Osteoblast (primary cell): ENCODE data around the gene NOS1AP. TPM values are rescaled to one million over a fixed set of nuclear protein-coding genes. Genes with fewer than 3 reads are reported as not detected.

Source experiments
- DNase-seq: peaks from one replicate; pipeline ENCODE4 v3.0.0; 2011; ENCODE audit warnings: low spot score, mixed read lengths; ENCODE audit not compliant: insufficient read length; ENCODE audit errors: missing footprints
- H2AFZ ChIP-seq: 2 replicates; pipeline ENCODE4 v1.6.0; 2011; ENCODE audit warnings: mild to moderate bottlenecking, low read length
- H3K27ac ChIP-seq: 2 replicates; pipeline ENCODE4 v1.5.1; 2011; ENCODE audit warnings: mild to moderate bottlenecking, low read depth, low read length, moderate library complexity
- H3K27me3 ChIP-seq: 2 replicates; pipeline ENCODE4 v1.6.0; 2012; ENCODE audit warnings: mild to moderate bottlenecking, control low read depth, inconsistent platforms, low read length, moderate library complexity; ENCODE audit not compliant: insufficient read depth
- H3K36me3 ChIP-seq: 2 replicates; pipeline ENCODE4 v1.5.1; 2011; ENCODE audit warnings: mild to moderate bottlenecking, low read length, control low read depth, moderate library complexity; ENCODE audit not compliant: insufficient read depth
- H3K4me1 ChIP-seq: 2 replicates; pipeline ENCODE4 v1.5.1; 2011; ENCODE audit warnings: mild to moderate bottlenecking, low read length, control low read depth, moderate library complexity; ENCODE audit not compliant: insufficient read depth
- H3K4me2 ChIP-seq: 2 replicates; pipeline ENCODE4 v1.6.0; 2011; ENCODE audit warnings: mild to moderate bottlenecking, low read length; ENCODE audit not compliant: insufficient read depth
- H3K4me3 ChIP-seq: fragments of 200-600 bp; sonication (generic); 3 replicates; pipeline ENCODE4 v1.5.1; 2012; ENCODE audit warnings: mild to moderate bottlenecking, low read length, inconsistent platforms; ENCODE audit not compliant: insufficient read depth
- H3K79me2 ChIP-seq: 2 replicates; pipeline ENCODE4 v1.6.0; 2012; ENCODE audit warnings: mild to moderate bottlenecking, low read length, control low read depth, inconsistent platforms; ENCODE audit not compliant: insufficient read depth
- H3K9me3 ChIP-seq: 2 replicates; pipeline ENCODE4 v1.5.1; 2011; ENCODE audit warnings: low read depth, low read length, control low read depth
- H4K20me1 ChIP-seq: 2 replicates; pipeline ENCODE4 v1.6.0; 2012; ENCODE audit warnings: mild to moderate bottlenecking, low read length, control low read depth; ENCODE audit not compliant: insufficient read depth
- total RNA-seq: library from RNA; depleted of rRNA; stranded (reverse); fragments of >200 nt; gene quantifications from 2 replicates; pipeline ENCODE4 v1.2.3, GENCODE V29; 2012
- TF ChIP-seq, protein P1 (sequence below): IDR thresholded peaks from 2 replicates; pipeline ENCODE4 v1.5.1; 2011; ENCODE audit warnings: mild to moderate bottlenecking, low read depth, low read length, moderate library complexity; ENCODE audit errors: extremely low read depth

NOS1AP gene
- total RNA-seq, 1 donor = not detected

DNA sequence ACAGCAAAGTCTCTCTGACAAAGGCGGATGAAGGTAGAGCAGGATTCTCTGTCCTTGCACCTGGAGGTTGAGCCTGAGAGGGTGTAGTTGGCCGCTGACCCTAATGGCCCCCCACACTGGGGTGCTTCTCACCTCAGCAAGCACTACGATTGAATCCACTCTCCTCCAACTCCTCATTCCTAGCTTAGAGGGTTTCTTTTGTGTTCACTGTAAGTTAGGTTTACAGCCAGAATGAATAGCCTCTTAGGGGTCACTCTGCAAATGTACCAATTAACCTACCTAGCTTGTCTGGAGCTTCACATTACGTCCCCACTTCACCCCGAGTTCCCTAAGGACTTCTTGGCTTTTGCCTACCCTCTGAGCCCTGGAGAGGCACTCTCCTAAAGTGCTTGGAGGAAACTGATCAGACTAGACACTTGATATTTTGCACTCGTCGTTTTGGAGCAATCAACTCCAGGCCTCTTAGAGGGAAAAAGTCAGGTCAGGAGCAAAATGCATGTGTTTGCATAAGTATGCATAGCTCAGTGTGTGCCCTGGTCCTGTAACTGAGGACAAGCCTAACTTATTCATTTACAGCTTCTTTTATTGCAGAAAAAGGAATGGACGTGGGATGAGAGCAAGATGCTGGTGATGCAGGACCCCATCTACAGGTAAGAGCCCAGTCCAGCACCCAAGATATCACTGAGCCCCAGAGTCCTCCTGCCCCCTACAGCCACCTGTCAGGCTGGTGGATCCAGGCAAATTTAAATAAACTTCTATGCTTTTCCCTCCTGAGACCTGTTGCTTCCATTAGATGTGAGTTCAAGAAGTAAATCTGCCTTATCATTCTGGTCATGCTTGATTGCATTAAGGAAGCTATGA, 230.8 kb downstream of the NOS1AP start:
- DNase-seq = no peak
- no peak overlapping the region for H3K27ac ChIP-seq
- H3K79me2 ChIP-seq = no peaks in the 10 kb centered on the region
- no peaks in the 10 kb centered on the region for H3K9me3 ChIP-seq
- H2AFZ ChIP-seq = no peak overlapping the region
- no peaks in the 10 kb centered on the region for H3K36me3 ChIP-seq
- H3K27me3 ChIP-seq = peaks cover 8% of the 10 kb centered on the region
- peaks cover 5% of the 10 kb centered on the region for H3K4me1 ChIP-seq
- TF ChIP-seq, protein P1, sequence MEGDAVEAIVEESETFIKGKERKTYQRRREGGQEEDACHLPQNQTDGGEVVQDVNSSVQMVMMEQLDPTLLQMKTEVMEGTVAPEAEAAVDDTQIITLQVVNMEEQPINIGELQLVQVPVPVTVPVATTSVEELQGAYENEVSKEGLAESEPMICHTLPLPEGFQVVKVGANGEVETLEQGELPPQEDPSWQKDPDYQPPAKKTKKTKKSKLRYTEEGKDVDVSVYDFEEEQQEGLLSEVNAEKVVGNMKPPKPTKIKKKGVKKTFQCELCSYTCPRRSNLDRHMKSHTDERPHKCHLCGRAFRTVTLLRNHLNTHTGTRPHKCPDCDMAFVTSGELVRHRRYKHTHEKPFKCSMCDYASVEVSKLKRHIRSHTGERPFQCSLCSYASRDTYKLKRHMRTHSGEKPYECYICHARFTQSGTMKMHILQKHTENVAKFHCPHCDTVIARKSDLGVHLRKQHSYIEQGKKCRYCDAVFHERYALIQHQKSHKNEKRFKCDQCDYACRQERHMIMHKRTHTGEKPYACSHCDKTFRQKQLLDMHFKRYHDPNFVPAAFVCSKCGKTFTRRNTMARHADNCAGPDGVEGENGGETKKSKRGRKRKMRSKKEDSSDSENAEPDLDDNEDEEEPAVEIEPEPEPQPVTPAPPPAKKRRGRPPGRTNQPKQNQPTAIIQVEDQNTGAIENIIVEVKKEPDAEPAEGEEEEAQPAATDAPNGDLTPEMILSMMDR = no peak
- no peak overlapping the region for H3K4me2 ChIP-seq
- H4K20me1 ChIP-seq = no peaks in the 10 kb centered on the region
- H3K4me3 ChIP-seq = no peak overlapping the region

DNA sequence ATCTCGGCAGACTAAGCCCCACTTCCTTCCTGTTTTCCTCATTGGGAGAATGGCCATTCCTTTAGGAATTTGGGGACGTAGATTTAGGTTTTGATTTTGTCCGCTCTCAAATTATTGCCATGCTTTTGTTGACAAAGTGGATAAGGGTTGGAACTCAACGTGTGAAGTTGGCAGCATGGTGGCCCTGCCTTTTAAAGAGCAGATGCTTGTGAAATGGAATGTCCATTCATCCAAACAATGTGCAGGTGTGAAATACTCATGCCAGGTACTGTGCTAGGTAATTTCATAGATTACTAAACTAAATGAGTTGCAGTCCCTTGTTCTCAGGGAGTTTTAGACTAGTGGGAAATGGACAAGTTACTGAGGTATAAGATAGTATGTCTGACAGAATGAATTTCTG, 232.2 kb downstream of the NOS1AP start:
- H3K4me1 ChIP-seq = peaks cover 5% of the 10 kb centered on the region
- H3K79me2 ChIP-seq = no peaks in the 10 kb centered on the region
- H3K36me3 ChIP-seq = no peaks in the 10 kb centered on the region
- no peaks in the 10 kb centered on the region for H3K9me3 ChIP-seq
- no peak overlapping the region for H3K4me2 ChIP-seq
- no peaks in the 10 kb centered on the region for H4K20me1 ChIP-seq
- no peak overlapping the region for H3K4me3 ChIP-seq
- TF ChIP-seq, protein P1 = no peak
- no peak for DNase-seq
- H3K27ac ChIP-seq = no peak overlapping the region
- peaks cover 8% of the 10 kb centered on the region for H3K27me3 ChIP-seq
- no peak overlapping the region for H2AFZ ChIP-seq

DNA sequence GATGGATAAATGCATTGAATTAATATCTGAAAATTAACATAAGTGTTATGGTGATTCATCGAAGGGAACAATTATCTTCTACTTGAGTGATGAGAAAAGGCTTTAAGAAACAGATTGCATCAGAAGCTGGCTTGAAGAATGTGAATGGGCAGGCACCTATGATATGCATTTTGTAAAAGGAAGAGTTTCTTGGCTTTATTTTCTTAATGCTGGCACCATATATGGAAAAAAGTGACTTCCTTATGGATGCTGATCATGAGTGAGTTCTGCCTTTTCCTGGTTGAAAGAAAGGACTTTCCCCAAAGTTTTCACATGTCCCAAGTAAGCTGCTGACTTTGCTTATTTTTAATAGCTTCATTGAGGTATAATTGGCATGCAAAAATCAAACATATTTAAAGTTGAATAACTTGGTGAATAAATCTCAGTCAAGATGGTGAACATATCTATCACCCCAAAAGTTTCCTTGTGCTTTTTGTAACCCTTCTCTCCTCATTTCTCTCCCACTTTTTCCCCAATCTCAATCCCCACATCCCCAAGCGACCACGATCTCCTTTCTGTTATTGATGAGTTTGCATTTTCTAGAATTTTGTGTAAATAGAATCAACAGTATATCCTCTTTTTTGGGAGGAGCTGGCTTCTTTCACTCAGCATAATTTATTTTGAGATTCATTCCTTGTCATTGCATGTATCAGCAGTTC, 233.0 kb downstream of the NOS1AP start:
- Histone ChIP-seq H3K36me3 (no peaks in the 10 kb centered on the region), H4K20me1 (no peaks in the 10 kb centered on the region), H3K9me3 (no peaks in the 10 kb centered on the region), H2AFZ (no peak overlapping the region), H3K79me2 (no peaks in the 10 kb centered on the region), H3K4me2 (no peak overlapping the region), H3K4me1 (peaks cover 5% of the 10 kb centered on the region), H3K27ac (no peak overlapping the region), H3K27me3 (peaks cover 6% of the 10 kb centered on the region), H3K4me3 (no peak overlapping the region)
- peak; percentile 34 for DNase-seq
- TF ChIP-seq, protein P1 = no peak

DNA sequence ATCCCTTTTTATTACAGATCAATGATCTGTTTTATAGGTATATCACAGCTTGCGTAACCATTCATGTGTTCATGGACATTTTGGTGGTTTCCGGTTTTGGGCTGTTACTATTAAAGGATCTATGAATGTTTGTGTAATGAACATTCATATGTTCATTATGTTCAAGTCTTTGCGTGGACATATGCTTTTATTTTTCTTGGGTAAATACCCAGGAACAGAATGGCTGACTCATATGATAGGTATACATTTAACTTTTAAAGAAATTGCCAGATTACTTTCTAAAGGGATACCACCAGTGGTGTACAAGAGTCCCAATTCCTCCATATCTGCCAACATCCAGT, 233.5 kb downstream of the NOS1AP start:
- Histone ChIP-seq H3K27me3 (peaks cover 5% of the 10 kb centered on the region), H3K4me3 (no peak overlapping the region), H3K4me2 (no peak overlapping the region), H3K79me2 (no peaks in the 10 kb centered on the region), H4K20me1 (no peaks in the 10 kb centered on the region), H3K36me3 (no peaks in the 10 kb centered on the region), H3K4me1 (peaks cover 5% of the 10 kb centered on the region), H3K27ac (no peak overlapping the region), H2AFZ (no peak overlapping the region), H3K9me3 (no peaks in the 10 kb centered on the region)
- no peak for DNase-seq
- TF ChIP-seq, protein P1 = no peak
